Stomach (tissue), 4 donors: ENCODE results near the gene CHRM4.

Source experiments
- EP300 ChIP-seq: sonication (generic); formaldehyde crosslinking; IDR thresholded peaks from one replicate; pipeline ENCODE4 v1.6.1; 2017; ENCODE audit warnings: antibody characterized with exemption
- POLR2A ChIP-seq, 4 donors: fragments of 450-650 bp; IDR thresholded peaks; one replicate each; pipeline ENCODE4 v1.6.1; 2016; ENCODE audit warnings: antibody characterized with exemption in 4 of 4, control low read depth in 2 of 4, mild to moderate bottlenecking in 1 of 4, moderate library complexity in 1 of 4
- POLR2AphosphoS5 ChIP-seq, 3 donors: sonication (generic); formaldehyde crosslinking; IDR thresholded peaks; one replicate each; pipeline ENCODE4 v1.6.1; 2016; ENCODE audit warnings: antibody characterized with exemption in 3 of 3
- TF ChIP-seq, protein P1 (sequence below), 7 experiments: fragments of 450-650 bp in 4 of 7; fragments of 200-600 bp in 3 of 7; sonication (generic) in 3 of 7; IDR thresholded peaks; one replicate each; pipeline ENCODE4 v1.5.1; 2016 to 2019; ENCODE audit warnings: antibody characterized with exemption in 7 of 7, control low read depth in 2 of 7, mild to moderate bottlenecking in 1 of 7

DNA sequence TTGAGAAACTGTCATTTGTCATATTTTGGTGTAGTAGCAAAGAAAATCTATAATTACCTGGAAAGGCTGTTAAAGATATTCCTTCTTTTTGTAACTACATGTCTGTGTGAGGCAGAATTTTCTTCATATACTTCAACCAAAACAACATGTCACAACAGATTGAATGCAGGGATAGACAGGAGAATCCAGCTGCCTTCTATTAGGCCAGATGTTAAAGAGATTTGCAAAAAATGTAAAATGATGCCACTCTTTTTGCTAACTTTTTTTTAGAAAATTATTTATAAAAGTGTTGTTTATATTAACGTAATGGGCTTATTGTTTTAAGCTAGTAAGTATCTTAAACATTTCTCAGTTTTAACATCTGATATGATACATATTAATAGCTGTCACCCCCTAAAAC is 31.6 kb downstream of the CHRM4 start:
- TF ChIP-seq EP300 (no peak), POLR2A (IDR thresholded peaks at IDR 0.05) (no peak), POLR2AphosphoS5 (IDR thresholded peaks at IDR 0.05) (no peak)
- TF ChIP-seq, protein P1, sequence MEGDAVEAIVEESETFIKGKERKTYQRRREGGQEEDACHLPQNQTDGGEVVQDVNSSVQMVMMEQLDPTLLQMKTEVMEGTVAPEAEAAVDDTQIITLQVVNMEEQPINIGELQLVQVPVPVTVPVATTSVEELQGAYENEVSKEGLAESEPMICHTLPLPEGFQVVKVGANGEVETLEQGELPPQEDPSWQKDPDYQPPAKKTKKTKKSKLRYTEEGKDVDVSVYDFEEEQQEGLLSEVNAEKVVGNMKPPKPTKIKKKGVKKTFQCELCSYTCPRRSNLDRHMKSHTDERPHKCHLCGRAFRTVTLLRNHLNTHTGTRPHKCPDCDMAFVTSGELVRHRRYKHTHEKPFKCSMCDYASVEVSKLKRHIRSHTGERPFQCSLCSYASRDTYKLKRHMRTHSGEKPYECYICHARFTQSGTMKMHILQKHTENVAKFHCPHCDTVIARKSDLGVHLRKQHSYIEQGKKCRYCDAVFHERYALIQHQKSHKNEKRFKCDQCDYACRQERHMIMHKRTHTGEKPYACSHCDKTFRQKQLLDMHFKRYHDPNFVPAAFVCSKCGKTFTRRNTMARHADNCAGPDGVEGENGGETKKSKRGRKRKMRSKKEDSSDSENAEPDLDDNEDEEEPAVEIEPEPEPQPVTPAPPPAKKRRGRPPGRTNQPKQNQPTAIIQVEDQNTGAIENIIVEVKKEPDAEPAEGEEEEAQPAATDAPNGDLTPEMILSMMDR (IDR thresholded peaks at IDR 0.05), result no peak
